WTC11 (cell line): ENCODE measurements around the gene WDR26. TPM values are rescaled to one million over a fixed set of nuclear protein-coding genes. Genes with fewer than 3 reads are reported as not detected.

ENCODE experiments used
- ATAC-seq: fragments of 200-7000 bp; cut with Tn5 transposase; 2 replicates; pipeline ENCODE4 v1.10.0; 2021; ENCODE audit warnings: mild to moderate bottlenecking, moderate library complexity
- CTCF ChIA-PET: fragments of 300-600 bp; sonication (Branson Sonifier 250); formaldehyde crosslinking; loops from one replicate; lab custom pipeline; 2021; ENCODE audit warnings: antibody characterized with exemption; lab: Charles Lee
- POLR2A ChIA-PET: fragments of 350-600 bp; sonication (Branson Sonifier 250); formaldehyde crosslinking; loops from one replicate; lab custom pipeline; 2021; ENCODE audit warnings: antibody characterized with exemption; lab: Charles Lee
- DNase-seq: peaks from one replicate; pipeline ENCODE4 v3.0.0; 2021; ENCODE audit warnings: low spot score
- H3K27ac Mint-ChIP-seq: 2 replicates; pipeline ENCODE4 v1.8.0; 2021; ENCODE audit warnings: mixed read lengths
- H3K27me3 Mint-ChIP-seq: 2 replicates; pipeline ENCODE4 v1.8.0; 2021; ENCODE audit warnings: low read depth, mild to moderate bottlenecking, moderate library complexity, mixed read lengths
- H3K36me3 Mint-ChIP-seq: 2 replicates; pipeline ENCODE4 v1.8.0; 2021; ENCODE audit warnings: mixed read lengths
- H3K4me1 Mint-ChIP-seq: 2 replicates; pipeline ENCODE4 v1.8.0; 2022; ENCODE audit warnings: mixed read lengths
- H3K4me3 Mint-ChIP-seq: 2 replicates; pipeline ENCODE4 v1.8.0; 2021; ENCODE audit warnings: mild to moderate bottlenecking, moderate library complexity, mixed read lengths
- H3K9me3 Mint-ChIP-seq: 2 replicates; pipeline ENCODE4 v1.8.0; 2021; ENCODE audit warnings: mixed read lengths
- KAT7 ChIP-seq: sonication (generic); formaldehyde crosslinking; IDR thresholded peaks from 2 replicates; pipeline ENCODE4 v1.8.1; 2023; ENCODE audit warnings: missing genetic modification reagents, mild to moderate bottlenecking, borderline replicate concordance
- NR2C2 ChIP-seq: sonication (generic); formaldehyde crosslinking; IDR thresholded peaks from 2 replicates; pipeline ENCODE4 v1.8.0; 2022; ENCODE audit warnings: mild to moderate bottlenecking, missing genetic modification reagents
- RELA ChIP-seq: sonication (generic); formaldehyde crosslinking; IDR thresholded peaks from 2 replicates; pipeline ENCODE4 v1.8.1; 2022; ENCODE audit warnings: missing genetic modification reagents, mild to moderate bottlenecking, borderline replicate concordance
- SMAD3 ChIP-seq: sonication (generic); formaldehyde crosslinking; IDR thresholded peaks from 2 replicates; pipeline ENCODE4 v1.8.0; 2022; ENCODE audit warnings: missing genetic modification reagents, mild to moderate bottlenecking, borderline replicate concordance
- ZNF263 ChIP-seq: sonication (generic); formaldehyde crosslinking; IDR thresholded peaks from 2 replicates; pipeline ENCODE4 v1.8.1; 2022; ENCODE audit warnings: low read depth, mild to moderate bottlenecking, moderate library complexity, missing genetic modification reagents
- ZNF671 ChIP-seq: fragments of 250-450 bp; sonication (Bioruptor Pico); IDR thresholded peaks from 2 replicates; pipeline ENCODE4 v1.8.0; 2021; ENCODE audit warnings: mild to moderate bottlenecking
- total RNA-seq: library from RNA; stranded (reverse); gene quantifications from 3 replicates; pipeline ENCODE4 v1.2.3, GENCODE V29; 2021
- TF ChIP-seq, protein P1 (sequence below): fragments of 250-450 bp; sonication (Bioruptor Pico); IDR thresholded peaks from 2 replicates; pipeline ENCODE4 v1.9.0; 2021; ENCODE audit warnings: mild to moderate bottlenecking
- TF ChIP-seq, protein P2 (sequence below): sonication (generic); formaldehyde crosslinking; IDR thresholded peaks from 2 replicates; pipeline ENCODE4 v1.8.0; 2023; ENCODE audit warnings: mild to moderate bottlenecking, missing genetic modification reagents
- TF ChIP-seq, protein P3 (sequence below): sonication (generic); formaldehyde crosslinking; IDR thresholded peaks from 2 replicates; pipeline ENCODE4 v1.8.0; 2022; ENCODE audit warnings: mild to moderate bottlenecking, missing genetic modification reagents
- TF ChIP-seq, protein P4 (sequence below): sonication (generic); formaldehyde crosslinking; IDR thresholded peaks from 2 replicates; pipeline ENCODE4 v1.8.1; 2022; ENCODE audit warnings: low read depth, missing genetic modification reagents, borderline replicate concordance
- TF ChIP-seq, protein P5 (sequence below): sonication (generic); formaldehyde crosslinking; IDR thresholded peaks from 2 replicates; pipeline ENCODE4 v1.8.0; 2023; ENCODE audit warnings: missing genetic modification reagents
- TF ChIP-seq, protein P6 (sequence below): sonication (generic); formaldehyde crosslinking; IDR thresholded peaks from 2 replicates; pipeline ENCODE4 v1.8.0; 2023; ENCODE audit warnings: missing genetic modification reagents, mild to moderate bottlenecking, borderline replicate concordance
- TF ChIP-seq, protein P7 (sequence below): fragments of 250-450 bp; sonication (Bioruptor Pico); IDR thresholded peaks from 2 replicates; pipeline ENCODE4 v1.9.0; 2021; ENCODE audit warnings: mild to moderate bottlenecking, borderline replicate concordance

The WDR26 gene
- total RNA-seq, 1 experiment from 2014 or later = 66.1 TPM

DNA sequence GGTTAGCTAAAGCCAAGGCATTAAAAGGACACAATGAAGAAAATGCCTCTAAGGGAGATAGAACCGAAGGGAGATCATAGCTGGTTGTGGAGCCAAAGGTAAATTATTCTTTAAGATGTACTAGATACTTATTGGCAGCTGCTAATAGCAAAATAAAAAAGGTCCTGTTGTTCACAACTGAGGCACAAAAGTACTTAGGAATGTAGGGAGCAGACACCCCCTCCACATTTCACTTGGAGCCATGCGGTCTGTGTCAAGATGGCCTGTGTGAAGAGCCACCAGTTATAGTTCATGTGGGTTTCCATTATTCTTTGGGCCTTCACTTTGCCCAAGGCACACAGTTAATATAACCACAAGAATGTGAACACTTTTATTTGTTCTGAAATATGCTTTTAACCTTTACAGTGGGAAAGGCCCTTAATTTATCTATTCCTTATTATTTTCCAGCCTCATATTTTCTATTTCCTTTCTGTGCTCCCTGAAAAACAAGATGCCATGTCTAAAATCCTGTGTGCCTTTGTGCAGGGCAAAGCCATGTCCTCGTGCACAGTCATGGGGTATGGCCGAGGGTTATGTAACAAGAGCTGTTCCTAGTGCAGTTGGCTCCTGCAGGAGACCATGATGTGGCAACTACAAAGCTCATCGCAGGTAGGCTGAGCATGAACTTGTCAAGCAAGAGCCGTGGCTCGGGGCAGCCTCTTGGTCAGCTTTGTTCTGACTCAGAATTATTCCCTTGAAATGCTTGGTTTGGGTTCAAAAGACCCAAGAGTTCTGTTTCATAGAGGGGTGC is 16.2 kb upstream of the WDR26 start (continued):
- TF ChIP-seq, protein P1, sequence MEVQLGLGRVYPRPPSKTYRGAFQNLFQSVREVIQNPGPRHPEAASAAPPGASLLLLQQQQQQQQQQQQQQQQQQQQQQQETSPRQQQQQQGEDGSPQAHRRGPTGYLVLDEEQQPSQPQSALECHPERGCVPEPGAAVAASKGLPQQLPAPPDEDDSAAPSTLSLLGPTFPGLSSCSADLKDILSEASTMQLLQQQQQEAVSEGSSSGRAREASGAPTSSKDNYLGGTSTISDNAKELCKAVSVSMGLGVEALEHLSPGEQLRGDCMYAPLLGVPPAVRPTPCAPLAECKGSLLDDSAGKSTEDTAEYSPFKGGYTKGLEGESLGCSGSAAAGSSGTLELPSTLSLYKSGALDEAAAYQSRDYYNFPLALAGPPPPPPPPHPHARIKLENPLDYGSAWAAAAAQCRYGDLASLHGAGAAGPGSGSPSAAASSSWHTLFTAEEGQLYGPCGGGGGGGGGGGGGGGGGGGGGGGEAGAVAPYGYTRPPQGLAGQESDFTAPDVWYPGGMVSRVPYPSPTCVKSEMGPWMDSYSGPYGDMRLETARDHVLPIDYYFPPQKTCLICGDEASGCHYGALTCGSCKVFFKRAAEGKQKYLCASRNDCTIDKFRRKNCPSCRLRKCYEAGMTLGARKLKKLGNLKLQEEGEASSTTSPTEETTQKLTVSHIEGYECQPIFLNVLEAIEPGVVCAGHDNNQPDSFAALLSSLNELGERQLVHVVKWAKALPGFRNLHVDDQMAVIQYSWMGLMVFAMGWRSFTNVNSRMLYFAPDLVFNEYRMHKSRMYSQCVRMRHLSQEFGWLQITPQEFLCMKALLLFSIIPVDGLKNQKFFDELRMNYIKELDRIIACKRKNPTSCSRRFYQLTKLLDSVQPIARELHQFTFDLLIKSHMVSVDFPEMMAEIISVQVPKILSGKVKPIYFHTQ (CRISPR knock-in tag) = no peak
- no peak for TF ChIP-seq NR2C2 (CRISPR knock-in tag)
- no peak for TF ChIP-seq RELA (CRISPR knock-in tag)
- TF ChIP-seq, protein P2, sequence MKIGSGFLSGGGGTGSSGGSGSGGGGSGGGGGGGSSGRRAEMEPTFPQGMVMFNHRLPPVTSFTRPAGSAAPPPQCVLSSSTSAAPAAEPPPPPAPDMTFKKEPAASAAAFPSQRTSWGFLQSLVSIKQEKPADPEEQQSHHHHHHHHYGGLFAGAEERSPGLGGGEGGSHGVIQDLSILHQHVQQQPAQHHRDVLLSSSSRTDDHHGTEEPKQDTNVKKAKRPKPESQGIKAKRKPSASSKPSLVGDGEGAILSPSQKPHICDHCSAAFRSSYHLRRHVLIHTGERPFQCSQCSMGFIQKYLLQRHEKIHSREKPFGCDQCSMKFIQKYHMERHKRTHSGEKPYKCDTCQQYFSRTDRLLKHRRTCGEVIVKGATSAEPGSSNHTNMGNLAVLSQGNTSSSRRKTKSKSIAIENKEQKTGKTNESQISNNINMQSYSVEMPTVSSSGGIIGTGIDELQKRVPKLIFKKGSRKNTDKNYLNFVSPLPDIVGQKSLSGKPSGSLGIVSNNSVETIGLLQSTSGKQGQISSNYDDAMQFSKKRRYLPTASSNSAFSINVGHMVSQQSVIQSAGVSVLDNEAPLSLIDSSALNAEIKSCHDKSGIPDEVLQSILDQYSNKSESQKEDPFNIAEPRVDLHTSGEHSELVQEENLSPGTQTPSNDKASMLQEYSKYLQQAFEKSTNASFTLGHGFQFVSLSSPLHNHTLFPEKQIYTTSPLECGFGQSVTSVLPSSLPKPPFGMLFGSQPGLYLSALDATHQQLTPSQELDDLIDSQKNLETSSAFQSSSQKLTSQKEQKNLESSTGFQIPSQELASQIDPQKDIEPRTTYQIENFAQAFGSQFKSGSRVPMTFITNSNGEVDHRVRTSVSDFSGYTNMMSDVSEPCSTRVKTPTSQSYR = no peak
- TF ChIP-seq KAT7 (CRISPR knock-in tag) = no peak
- TF ChIP-seq ZNF263 (CRISPR knock-in tag) = no peak
- TF ChIP-seq, protein P3, sequence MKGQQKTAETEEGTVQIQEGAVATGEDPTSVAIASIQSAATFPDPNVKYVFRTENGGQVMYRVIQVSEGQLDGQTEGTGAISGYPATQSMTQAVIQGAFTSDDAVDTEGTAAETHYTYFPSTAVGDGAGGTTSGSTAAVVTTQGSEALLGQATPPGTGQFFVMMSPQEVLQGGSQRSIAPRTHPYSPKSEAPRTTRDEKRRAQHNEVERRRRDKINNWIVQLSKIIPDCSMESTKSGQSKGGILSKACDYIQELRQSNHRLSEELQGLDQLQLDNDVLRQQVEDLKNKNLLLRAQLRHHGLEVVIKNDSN = no peak
- TF ChIP-seq, protein P4, sequence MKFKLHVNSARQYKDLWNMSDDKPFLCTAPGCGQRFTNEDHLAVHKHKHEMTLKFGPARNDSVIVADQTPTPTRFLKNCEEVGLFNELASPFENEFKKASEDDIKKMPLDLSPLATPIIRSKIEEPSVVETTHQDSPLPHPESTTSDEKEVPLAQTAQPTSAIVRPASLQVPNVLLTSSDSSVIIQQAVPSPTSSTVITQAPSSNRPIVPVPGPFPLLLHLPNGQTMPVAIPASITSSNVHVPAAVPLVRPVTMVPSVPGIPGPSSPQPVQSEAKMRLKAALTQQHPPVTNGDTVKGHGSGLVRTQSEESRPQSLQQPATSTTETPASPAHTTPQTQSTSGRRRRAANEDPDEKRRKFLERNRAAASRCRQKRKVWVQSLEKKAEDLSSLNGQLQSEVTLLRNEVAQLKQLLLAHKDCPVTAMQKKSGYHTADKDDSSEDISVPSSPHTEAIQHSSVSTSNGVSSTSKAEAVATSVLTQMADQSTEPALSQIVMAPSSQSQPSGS = no peak

DNA sequence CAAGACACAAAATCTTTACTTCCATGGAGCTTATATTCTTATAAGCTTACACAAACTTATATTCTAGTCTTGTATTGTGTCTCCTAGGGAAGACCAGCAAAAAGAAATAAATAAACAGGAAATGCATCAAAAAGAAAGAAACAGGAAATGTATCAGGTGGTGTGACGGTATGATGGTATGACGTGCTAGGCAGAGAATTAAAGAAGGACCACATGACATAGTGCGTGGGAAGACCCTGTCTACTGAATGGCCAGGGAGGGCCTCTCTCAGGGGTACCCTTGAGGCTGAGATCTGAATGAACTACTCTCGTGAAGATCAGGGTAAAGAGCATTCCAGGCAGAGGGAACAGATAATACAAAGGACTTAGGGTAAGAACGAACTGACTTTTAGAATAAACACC is 15.6 kb upstream of the WDR26 start:
- DNase-seq (no peak), ATAC-seq (no peak)
- Mint-ChIP-seq H3K4me1 (peaks cover 8% of the 10 kb centered on the region), H3K27me3 (no peaks in the 10 kb centered on the region), H3K9me3 (no peaks in the 10 kb centered on the region), H3K27ac (peak overlapping the region; percentile 54; the same call in 1 of the 2 replicates), H3K36me3 (peaks cover 3% of the 10 kb centered on the region; the same call in 1 of the 2 replicates), H3K4me3 (no peak overlapping the region)
- ChIA-PET POLR2A (no interaction called here), CTCF (no interaction called here)
- TF ChIP-seq, protein P1 (CRISPR knock-in tag) = no peak
- TF ChIP-seq, protein P5, sequence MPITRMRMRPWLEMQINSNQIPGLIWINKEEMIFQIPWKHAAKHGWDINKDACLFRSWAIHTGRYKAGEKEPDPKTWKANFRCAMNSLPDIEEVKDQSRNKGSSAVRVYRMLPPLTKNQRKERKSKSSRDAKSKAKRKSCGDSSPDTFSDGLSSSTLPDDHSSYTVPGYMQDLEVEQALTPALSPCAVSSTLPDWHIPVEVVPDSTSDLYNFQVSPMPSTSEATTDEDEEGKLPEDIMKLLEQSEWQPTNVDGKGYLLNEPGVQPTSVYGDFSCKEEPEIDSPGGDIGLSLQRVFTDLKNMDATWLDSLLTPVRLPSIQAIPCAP (CRISPR knock-in tag) = no peak
- TF ChIP-seq, protein P6, sequence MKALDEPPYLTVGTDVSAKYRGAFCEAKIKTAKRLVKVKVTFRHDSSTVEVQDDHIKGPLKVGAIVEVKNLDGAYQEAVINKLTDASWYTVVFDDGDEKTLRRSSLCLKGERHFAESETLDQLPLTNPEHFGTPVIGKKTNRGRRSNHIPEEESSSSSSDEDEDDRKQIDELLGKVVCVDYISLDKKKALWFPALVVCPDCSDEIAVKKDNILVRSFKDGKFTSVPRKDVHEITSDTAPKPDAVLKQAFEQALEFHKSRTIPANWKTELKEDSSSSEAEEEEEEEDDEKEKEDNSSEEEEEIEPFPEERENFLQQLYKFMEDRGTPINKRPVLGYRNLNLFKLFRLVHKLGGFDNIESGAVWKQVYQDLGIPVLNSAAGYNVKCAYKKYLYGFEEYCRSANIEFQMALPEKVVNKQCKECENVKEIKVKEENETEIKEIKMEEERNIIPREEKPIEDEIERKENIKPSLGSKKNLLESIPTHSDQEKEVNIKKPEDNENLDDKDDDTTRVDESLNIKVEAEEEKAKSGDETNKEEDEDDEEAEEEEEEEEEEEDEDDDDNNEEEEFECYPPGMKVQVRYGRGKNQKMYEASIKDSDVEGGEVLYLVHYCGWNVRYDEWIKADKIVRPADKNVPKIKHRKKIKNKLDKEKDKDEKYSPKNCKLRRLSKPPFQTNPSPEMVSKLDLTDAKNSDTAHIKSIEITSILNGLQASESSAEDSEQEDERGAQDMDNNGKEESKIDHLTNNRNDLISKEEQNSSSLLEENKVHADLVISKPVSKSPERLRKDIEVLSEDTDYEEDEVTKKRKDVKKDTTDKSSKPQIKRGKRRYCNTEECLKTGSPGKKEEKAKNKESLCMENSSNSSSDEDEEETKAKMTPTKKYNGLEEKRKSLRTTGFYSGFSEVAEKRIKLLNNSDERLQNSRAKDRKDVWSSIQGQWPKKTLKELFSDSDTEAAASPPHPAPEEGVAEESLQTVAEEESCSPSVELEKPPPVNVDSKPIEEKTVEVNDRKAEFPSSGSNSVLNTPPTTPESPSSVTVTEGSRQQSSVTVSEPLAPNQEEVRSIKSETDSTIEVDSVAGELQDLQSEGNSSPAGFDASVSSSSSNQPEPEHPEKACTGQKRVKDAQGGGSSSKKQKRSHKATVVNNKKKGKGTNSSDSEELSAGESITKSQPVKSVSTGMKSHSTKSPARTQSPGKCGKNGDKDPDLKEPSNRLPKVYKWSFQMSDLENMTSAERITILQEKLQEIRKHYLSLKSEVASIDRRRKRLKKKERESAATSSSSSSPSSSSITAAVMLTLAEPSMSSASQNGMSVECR (CRISPR knock-in tag) = no peak
- TF ChIP-seq SMAD3 (CRISPR knock-in tag) (no peak), ZNF671 (CRISPR knock-in tag) (no peak)
- TF ChIP-seq, protein P7, sequence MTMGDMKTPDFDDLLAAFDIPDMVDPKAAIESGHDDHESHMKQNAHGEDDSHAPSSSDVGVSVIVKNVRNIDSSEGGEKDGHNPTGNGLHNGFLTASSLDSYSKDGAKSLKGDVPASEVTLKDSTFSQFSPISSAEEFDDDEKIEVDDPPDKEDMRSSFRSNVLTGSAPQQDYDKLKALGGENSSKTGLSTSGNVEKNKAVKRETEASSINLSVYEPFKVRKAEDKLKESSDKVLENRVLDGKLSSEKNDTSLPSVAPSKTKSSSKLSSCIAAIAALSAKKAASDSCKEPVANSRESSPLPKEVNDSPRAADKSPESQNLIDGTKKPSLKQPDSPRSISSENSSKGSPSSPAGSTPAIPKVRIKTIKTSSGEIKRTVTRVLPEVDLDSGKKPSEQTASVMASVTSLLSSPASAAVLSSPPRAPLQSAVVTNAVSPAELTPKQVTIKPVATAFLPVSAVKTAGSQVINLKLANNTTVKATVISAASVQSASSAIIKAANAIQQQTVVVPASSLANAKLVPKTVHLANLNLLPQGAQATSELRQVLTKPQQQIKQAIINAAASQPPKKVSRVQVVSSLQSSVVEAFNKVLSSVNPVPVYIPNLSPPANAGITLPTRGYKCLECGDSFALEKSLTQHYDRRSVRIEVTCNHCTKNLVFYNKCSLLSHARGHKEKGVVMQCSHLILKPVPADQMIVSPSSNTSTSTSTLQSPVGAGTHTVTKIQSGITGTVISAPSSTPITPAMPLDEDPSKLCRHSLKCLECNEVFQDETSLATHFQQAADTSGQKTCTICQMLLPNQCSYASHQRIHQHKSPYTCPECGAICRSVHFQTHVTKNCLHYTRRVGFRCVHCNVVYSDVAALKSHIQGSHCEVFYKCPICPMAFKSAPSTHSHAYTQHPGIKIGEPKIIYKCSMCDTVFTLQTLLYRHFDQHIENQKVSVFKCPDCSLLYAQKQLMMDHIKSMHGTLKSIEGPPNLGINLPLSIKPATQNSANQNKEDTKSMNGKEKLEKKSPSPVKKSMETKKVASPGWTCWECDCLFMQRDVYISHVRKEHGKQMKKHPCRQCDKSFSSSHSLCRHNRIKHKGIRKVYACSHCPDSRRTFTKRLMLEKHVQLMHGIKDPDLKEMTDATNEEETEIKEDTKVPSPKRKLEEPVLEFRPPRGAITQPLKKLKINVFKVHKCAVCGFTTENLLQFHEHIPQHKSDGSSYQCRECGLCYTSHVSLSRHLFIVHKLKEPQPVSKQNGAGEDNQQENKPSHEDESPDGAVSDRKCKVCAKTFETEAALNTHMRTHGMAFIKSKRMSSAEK (CRISPR knock-in tag) = no peak
